Hematopoietic multipotent progenitor cell treated with erythropoietin and hydrocortisone succinate and interleukin-3 and kit ligand, for 8 days (in vitro differentiated cells): ENCODE data around the gene SPOCK1.

ENCODE experiments used
- DNase-seq: peaks from one replicate; pipeline ENCODE4 v3.0.0-alpha.2; 2015

SPOCK1 gene

GRCh38 chr5:137318027-137318426 lies 181.1 kb downstream of the SPOCK1 start:
- DNase-seq = no peak

DNA sequence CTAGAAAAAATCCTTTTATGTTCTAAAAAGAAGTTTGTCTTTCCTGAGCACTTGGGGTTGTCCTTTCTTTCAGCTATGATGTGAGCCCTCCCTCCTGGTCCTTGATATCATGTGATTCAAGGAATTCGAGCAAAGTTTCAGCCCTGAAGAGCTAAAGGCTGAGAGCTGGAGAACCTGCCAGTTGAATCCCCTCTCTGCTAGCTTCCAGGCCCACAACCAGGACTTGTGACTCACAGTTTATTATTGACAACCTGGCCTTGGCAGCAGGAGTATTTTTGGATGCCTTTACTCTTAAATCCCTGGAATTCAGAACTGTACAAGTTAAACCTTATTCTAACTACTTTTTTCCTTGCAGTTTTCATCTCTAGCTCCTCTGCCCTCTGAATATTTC lies 182.8 kb downstream of the SPOCK1 start:
- DNase-seq = no peak

DNA sequence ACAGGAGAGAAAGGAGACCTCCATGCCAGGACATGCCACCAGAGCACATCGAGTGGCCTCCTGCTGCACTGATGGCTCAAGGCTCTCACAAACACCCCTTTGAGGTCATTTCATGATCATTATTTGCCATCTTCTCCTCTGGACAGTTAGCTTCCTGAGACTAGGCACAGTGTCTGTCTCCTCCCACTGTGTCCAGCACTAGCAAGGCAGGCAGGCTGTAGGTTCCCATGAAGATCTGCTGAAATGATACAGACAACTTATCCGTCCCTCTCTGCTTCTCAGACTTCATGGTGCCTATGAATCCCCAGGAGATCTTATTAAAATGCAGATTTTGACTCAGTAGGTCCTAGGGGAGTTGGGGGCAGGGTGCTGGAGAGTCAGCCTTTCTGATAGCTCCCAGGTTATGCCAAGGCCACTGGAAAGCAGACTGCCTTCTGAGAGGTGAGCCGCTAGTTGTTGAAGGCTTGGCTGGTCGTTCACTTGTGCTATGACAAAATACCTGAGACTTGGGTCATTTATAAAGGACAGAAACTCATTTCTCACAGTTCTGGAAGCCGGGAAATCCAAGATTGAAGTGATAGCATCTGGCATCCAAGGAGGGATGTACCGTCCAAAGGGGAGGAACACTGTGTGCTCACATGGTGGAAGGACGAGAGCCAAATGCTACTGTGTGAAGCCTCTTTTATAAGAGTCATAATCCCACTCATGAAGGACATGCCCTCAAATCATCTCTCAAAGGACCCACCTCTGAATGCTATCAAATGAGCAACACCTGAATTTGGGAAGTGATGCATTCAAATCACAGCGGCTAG lies 183.4 kb downstream of the SPOCK1 start:
- DNase-seq = no peak

DNA sequence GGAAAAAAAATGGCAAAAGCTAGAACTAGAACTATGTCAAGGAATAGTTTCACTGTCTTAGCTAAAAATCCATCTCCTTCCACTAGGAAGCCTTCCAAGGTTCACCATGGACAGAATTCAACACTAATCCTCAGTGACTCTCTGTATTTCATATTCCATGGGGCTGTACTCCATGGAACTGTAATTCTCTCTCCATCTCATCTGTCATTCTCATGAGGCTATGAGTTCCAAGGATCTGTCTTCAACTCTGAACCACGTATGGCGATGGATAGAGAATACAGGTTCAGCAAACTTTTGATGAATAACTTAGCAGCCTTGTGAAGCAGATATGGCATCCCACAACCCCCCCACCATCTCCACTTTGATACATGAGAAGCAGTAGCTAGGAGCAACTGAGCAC lies 184.0 kb downstream of the SPOCK1 start:
- DNase-seq = no peak

DNA sequence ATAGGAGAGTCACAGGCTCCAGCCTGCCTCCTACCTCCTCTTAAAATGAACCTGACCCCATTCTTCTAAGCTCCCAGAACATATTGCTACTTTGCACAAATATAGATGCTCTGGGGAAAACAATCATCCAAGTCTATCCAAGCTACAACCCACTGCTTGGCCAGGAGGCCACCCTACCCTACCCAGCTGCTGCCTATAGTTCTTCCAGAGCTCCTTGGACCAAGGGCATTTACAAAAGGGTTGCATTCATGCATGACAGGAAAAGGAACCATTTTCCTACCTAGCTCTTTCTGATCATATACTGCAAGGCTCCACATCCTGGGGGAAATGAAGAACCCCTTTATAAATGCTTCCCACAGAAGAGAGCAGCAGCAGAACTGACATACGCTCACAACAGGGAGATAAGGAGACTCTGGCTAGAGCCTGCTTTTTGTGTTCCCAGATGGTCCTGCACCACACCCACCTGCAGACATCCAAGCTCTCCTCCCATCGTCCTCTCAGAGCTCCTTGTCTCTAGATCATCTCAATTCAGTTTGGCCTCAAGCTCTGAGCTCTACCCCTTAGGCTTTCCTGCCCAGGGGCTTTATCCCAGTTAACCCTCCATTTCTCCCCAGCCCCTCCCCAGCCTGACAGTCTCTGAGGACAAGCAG lies 185.5 kb downstream of the SPOCK1 start:
- DNase-seq = no peak

GRCh38 chr5:137312011-137312410 lies 187.1 kb downstream of the SPOCK1 start:
- no peak for DNase-seq

GRCh38 chr5:137310051-137310730 lies 188.9 kb downstream of the SPOCK1 start:
- no peak for DNase-seq

GRCh38 chr5:137309290-137309689 lies 189.8 kb downstream of the SPOCK1 start:
- DNase-seq = no peak

DNA sequence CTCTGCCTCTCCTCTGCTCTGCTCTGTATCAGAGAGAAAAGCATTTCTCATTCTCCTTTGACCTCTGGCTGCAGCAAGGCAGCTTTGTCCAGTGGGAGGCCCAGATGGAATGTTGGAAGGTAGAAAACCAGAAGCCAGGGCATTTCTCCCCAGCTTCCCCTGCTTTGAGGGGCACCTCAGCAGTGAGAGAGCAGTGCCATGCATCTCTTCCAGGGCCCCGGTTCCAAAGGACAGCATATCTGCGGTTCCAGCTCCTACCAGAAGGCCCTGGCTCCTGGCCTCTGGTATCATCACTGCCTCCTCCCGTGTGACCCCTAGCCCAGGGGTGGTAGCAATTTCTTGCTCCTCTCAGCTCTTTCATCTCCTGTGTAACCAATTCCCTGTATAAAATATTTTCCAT lies 190.8 kb downstream of the SPOCK1 start:
- DNase-seq = no peak

DNA sequence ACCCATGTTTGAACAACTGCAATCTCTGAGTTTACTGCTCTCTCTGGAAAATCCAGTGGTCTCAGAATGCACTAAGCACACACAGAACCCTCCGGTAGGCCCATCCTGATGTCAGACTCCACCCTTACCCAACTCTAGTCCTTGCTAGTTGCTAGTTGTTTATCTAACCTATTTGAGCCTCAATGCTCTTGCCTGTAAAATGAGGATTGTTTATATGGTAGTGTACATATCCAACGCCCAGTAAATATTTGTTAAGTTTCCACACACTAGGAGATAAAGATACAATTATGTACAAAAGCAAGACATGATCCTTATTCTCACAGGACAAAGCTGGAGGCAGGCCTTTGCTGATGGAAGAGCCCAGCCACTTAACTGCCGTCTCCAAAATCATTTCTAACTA lies 192.2 kb downstream of the SPOCK1 start:
- no peak for DNase-seq

- no peak for DNase-seq
Observed at GRCh38 chr5:137305971-137306602, 193.0 kb downstream of the SPOCK1 start.

DNA sequence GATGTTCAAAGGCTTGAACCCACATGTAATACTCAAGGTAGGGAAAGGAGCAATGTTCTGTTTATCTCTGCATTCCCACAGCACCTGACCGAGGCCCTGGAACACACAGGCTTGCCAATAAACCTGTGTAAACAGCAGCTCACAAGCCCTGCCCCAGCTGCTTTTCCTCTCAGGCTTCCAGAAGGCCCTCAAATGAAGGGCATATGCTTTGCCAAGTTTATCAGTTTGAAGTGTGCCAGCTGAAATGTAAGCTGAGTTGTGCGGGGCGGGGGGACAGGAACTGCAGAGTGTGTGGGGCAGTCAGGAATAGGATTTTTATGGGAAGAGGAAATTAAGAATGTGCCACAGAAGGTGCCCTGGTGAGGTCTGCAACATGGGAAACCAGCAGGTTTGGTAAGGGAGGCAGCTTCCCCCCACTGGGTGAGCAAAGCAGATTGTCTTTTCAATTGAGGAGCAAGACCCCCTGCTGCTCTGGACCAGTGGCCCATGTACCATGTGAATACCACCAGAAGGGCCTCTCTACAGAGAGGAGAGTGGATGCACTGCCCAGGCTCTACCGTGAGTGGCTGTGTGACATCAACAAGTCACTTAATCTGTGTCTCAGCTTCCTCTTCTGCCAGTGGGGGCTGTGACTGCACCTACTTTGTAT lies 194.8 kb downstream of the SPOCK1 start:
- no peak for DNase-seq

GRCh38 chr5:137303509-137303908 lies 195.6 kb downstream of the SPOCK1 start:
- DNase-seq = no peak

- DNase-seq = no peak
Observed at GRCh38 chr5:137300411-137301240, 198.5 kb downstream of the SPOCK1 start.

DNA sequence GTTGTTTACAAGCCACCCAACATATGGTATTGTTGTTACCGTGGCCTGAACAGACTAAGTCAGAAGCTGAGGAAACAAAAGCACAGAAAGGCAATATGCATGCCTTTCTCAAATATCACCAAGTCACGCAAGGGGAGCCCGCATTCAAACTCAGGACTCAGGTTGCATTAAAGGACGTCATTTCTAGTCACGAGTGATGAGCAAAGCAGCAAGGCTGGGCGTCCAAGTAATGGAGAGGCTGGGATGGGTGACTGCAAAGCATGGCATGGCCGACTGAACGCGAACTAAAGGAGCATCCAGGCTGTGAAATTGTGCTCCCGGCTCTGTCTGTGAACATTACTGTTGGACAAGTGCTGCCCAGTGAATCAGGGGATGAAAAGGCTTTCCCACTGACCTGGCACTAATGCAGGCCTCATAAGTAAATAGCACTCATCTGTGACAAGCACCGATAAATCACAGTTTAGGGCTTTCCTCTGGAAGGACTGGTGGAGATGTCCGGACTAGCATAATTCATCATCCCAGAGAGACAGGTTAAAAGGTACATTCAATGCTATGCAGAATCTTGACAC lies 202.8 kb downstream of the SPOCK1 start:
- no peak for DNase-seq

DNA sequence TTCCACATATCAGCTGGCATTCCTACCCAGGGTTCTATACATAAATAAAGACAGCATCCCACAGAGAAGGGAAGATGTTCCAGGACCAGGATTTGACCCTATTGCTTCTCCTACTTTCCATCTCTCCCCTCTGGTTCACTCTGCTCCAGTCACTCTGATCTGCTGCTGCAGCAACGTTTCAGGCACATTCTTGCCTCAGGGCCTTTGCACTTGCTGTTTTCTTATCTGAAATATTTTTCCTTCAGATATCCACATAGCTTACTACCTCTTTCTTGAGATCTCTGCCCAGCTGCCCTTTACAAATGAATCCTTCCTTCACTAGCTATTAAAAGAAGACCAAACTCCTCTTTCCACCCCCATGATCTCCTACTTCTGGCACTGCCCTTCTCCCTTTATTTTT lies 204.5 kb downstream of the SPOCK1 start:
- no peak for DNase-seq

DNA sequence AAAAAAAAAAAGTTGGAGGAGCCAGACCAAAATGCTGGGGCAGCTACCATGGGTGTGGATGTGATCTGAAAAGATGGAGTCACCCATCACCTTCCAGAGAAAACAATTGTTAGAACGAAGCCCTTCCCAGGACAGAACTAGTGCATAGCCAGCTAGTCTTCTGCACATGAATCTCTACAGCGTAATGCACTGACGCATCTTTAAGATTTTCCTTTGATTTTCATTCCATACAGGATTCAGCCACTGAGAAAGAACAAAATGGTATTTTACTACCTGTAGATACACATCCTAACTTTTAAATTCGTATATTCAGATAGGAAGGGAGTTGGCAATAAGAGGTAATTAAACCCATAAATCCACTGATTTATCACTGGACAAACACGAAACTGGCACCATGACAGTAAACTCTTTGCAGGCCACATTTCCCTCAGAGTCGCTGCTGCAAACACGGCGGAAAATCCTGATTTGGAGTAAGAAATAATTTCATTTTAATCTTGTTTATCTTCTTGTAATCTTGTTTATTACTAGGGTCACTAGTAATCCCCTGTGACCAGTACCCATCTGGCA lies 206.6 kb downstream of the SPOCK1 start:
- no peak for DNase-seq

- no peak for DNase-seq
Observed at GRCh38 chr5:137291436-137291835, 207.7 kb downstream of the SPOCK1 start.

DNA sequence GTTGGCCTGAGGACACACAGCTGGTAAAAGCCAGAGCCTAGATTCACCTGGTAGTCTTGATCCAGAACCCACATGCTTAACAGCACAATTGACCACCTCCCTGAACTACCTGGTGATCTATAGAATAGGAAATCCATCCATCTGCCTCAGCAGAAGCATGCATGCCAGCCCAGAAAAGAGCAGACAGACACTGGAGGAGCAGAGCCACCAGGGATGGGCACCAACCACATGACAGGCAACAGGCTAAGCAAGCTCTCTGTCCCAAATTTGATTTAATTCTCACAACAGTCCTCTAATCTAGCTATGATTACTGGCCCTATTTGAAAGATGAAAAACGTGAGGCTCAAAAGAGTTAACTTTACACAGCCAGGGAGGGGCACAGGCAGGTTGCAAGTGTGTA lies 208.1 kb downstream of the SPOCK1 start:
- no peak for DNase-seq

DNA sequence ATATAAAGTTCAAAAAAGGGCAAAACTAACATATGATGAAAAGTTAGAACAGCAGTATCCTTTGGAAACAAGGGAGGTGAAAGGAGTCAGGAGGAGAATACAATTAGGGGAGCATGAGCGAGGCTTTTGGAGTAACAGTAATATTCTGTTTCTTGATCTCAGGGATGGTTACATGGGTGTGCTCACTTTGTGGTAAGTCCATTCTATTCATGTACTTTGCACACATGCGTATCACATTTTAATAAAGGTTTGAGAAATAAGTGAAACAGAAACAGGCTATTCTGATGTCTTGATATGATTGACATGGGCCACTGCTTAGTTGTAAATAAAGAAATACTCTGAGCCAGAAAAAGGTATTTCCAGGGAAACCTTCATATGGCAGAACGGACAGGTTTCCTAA lies 208.8 kb downstream of the SPOCK1 start:
- DNase-seq = no peak

DNA sequence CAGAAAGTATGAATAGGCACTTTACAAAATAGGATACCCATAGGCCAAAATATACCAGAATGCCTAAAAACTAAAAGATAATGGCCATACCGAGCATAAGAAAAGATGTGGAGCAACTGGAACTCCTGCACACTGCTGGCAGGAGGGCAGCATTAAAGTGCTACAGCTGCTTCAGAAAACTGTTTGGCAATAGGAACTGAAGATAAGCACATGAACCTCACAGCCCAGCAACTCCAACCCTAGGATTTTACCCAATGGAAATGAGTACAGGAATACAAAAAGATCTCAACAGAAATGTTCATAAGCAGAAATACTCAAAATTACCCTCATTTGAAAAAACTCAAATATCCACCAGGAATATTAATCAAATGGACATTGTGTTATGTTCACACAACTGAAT lies 209.3 kb downstream of the SPOCK1 start:
- no peak for DNase-seq
